GM19035 (cell line): ENCODE results near the gene CSMD2.

Experiments used
- ATAC-seq: cut with Tn5 transposase; IDR thresholded peaks from one replicate; pipeline ENCODE4 v1.9.1; 2021; ENCODE audit not compliant: unreplicated experiment

The CSMD2 gene

DNA sequence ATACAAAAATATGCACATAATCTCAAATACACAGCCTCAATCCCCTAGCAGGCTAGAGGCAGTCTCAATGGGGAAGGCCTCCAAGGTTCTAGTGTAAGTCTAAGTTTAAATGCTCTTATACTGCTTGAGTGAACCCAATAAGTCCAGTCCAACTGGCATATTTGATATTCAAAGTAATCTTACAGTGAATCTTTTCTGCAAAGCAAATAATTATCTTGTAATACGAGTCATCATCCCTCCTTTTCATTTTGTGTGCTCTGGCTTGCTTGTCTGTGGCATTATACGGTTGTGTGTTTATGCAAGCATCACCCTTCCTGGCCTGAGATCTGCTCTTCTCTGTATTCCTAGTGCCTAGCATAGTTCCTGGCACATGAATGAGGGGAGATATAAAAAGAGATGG lies 468.1 kb downstream of the CSMD2 start:
- ATAC-seq: no peak

DNA sequence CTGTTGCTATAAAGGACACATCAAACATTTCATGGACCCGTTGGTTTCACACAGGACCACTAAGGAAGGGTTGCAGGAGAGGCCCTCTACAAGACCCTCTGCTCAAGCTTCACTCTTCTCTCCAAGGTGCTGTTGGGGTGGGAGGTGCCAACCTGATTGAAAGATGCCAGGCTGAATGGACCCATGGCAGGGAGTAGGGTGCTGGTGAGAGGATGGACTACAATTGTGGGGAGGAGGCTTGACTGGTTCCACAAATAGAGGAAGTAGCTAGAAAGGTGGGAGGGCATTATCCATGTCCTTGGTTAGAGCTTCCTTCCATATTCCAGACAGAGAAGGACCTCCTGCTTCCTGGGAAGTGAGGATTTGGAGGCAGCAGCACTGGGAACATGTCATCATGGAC lies 468.7 kb downstream of the CSMD2 start:
- ATAC-seq: no peak

DNA sequence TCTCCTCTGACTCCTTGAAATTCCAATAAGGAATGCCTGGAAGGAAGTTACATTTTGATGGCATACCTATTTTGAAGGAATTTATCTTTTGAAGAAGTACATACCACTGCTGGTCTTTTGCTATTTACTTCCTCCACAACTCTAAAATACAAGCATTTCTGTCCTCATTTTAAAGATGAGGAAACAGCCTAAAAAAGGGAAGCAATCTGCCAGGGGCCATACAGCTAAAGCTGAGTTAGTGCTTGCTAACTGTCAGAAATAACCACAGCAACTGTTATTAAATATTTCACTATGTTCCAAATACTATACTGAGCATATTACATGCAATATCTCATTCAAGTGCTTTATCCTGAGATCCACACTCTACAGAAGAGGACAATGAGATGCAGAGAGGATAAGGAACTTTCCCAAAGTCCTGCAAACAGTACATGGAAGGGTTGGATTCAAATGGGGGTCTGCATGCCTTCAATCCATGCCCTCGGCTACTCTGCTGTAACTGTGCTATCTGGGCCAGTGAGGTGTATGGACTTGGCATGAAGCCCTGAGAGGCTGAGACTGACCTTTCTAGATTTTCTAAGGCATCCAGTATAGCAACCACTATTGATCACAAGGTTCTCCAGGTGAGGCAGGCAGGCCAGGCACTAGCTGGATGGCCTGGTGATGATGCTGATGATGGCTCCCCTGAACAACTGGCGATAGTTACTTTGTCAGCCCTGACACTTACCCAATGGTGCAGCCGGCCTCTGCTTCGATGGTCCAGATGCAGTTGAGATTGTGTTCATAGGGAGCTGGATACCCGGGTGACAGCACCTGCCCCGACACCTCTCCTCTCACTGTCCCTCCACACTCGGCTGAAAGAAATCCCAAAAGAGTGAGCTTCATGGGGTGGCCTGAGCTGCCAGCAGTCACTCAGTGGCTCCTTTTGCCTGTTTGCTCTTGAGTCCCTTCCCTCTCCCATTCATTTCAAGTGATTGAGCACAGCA lies 472.5 kb downstream of the CSMD2 start:
- ATAC-seq: no peak

DNA sequence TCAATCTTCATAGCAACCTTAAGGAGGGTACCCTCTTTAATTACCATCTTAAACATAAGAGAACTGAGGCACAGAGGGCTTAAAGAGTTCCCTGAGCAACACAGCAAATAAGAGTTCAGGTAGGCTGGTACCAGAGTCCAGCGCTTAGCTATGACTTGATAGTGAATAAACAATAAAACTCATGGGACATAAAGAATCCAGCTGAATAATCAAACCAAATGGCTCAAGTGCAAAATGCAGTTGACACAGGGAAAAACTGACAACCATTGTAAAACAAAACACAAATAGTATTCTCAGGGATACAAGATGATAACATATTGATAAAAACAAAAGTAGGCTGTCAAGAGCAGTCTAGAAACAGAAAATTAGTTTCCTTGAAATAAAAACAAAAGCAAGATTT lies 478.0 kb downstream of the CSMD2 start:
- no peak for ATAC-seq

DNA sequence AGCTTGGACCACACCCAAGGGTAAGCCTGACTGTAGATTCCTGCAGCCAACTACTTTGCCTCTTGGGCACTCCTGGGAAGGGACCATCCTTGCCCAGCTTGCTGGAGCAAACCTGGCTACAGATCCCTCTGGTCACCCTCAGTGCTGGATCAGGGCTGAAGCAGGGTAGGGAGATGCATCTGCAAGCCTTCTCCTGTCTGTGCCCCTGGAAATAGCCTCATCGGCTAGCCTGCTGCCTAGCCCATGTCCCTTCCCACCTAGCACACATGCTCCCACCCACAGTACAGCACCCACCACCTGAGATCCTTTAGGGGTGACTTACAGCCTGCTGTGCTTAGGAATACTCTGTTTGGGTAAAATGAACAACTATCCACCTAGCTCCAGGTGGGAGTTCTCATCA lies 478.5 kb downstream of the CSMD2 start:
- ATAC-seq: no peak

DNA sequence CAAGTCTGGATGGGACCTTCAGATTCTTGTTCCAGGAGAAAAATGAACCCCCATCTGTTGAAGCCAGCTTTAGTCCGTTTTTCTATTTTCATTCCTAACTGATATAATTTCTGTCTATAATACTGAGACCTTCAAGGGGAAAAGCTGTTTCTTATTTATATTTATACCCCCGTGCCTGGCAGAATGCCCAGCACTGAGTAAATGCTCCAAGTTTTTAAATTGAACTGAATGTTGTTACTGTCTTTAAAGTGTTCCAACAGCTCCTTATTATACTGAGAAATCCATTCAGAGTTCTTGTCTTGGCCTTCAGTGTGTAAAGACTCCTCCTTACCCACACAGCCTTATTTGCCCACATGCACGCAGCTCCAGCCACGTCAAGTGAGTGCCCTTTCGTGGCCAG lies 479.8 kb downstream of the CSMD2 start:
- no peak for ATAC-seq

DNA sequence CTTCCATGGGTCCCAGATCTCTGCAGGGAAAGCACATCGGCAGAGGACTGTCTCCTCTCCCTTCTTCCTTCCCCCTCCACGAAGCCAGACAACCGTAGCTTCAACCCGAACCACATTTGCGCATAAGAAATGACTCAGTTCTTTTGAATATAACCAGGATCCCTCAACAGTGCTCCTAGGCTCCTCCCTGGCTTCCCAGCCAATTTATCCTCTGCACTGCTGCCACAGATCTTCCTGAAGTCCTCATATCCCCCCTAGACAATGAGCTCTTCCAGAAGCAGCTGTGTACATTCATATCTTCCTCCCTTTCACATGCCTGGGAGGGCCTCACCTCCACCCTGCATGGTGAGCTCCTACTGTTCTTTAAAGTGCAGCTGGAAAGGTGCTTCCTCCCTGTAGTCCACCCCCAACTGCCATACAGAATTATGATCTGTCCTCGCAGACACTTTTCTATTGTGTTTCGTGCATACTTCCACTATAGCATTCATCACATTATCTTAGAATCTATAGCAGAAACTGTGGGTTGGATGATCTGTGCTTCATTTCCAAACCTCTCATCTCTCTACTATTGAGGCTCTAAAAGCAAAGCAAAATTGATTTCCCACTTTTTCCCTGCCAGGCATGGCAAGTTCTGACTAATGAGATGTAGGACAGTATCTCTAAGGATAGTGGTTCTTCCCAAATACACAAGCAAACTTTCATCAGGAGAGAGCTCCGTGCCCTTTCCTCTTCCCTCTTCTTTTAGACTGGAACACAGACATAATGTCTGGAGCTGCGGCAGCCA lies 480.4 kb downstream of the CSMD2 start:
- no peak for ATAC-seq

DNA sequence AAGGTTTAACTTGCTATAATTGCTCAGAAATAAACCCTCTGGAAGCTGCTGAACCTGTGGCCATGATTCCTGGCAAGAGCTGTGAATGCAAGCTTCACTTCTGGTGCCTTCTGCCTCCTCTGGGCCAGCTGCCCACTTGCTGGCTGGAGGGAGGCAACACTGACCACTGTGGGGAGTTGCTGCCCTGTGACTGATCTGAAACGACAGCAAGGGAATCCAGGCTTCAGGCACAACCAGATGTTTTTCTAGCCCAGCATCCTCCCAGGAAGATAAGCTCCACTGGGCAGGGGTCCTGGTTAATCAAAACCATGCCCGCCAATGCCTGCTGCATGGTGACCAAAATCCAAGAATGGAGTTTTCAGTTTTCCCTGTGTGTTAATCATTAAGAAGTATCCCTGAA lies 481.1 kb downstream of the CSMD2 start:
- no peak for ATAC-seq

DNA sequence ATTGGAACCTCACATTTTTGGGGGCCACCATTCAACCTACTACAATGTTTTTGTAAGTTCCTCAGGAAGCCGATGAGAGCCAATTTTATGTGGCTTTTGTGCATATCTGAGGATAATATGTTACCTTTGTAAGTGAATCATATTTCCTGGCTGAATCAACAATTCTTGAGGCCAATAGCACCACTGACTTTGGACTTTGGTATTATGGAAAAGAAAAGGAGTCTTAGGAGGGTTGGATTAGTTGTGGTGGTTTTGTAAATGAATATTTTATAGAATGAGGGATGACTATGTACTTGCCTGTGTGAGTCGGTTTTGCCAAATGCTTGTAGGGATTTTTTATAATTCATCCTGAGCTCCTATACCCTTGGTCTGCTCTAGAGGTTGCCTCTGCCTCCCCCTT lies 482.7 kb downstream of the CSMD2 start:
- no peak for ATAC-seq

DNA sequence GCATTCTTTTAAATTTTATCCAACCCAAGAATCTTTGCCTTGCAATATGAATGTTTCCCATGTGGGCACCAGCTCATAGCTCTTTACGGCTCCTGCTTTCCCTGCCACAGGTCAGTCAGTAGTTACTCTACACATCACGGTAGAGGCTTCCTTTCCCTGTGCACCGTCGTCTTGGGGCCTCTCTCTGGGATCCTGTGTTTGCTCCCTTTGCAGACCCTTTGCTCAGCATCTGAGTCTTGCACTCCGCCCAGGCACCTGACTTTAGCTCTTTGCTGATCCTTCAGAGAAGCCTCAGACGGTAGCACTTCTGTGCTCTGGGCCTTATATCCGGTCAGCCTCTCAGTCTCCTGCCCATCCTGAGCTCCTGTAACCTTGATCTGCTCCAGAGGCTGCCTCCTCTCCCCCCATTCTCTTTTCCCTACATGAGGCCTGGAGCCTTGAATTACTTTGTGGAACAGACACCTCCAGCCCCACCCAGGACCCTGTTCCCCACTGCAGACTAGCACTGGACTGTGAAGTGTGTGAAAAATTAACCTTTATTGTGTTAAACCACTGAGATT lies 484.7 kb downstream of the CSMD2 start:
- ATAC-seq: no peak

DNA sequence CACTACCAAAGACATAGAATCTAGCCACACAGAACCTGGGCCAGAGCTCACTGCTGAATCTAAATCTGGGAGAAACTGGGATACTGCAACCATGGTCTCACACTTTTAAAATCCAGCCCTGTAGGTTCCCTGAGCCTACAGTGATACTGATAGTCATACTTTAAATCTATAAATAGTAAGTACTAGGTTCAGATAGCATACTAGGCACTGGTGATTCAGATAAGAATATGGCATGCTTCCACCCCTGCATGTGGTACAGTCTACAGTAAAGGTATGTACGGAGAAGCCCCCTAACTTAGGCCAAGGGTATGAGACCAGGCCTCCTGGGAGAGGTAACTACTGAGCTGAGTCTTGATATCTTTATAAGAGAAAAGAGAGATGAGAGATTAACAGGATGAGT lies 494.5 kb downstream of the CSMD2 start:
- no peak for ATAC-seq

DNA sequence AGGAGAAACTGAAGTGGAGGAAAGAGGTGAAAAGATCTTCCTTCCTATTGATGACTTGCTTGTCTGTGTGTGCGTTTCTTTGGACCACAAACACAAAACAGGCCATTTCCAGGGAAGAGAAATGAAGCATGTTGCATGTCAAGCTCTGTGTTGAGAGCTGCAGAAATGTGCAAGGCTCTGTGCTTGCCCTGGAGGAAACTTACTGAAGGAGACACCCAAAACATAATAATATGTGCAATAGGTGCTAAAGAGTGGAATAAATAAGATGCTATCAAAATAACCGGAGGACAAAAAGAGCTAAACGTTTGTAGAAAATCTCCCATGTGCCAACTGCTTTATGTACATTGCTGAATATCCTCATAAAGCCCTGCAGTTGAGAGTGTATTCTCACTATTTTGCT lies 496.3 kb downstream of the CSMD2 start:
- no peak for ATAC-seq

DNA sequence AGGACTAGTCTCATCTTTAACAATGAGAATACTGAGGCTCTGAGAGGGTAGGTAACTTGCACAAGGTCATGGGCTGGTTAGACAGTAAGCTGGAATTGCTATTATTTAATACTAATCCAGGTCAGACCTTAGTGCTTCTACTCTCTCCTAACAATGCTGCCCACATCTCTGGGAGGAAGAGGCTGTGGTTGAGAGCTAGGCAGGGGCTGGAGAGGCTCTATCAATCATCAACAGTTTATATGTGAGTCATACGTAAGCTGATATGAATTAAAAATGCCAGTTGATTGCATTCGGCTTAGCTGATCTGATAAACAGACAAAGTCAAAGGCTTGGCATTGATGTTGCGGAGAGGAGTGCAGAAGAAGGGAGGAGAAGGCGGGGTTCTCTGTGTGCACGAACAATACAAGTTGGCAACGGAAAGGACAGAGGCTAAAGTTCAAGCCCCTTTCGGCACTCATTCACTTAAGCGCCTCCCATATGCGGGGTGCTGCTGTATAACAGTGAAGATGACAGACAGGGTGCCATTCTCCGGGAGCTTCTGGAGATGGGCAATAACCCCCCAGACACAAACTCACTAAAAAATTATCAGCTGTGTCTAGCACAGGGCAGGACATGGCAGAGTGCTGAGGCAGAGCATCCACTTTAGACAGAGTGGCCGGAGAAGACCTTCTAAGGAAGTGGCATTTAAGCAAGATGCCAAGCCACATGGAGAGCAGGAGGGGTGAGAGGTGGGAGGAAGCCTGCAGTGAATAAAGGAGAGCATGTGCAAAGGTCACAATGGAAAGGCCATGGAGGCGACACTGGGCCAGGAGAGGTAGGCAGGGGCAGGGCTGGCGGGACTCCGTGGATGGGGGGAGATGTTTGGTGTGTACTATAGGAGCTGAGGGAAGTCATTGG lies 497.4 kb downstream of the CSMD2 start:
- ATAC-seq: no peak

DNA sequence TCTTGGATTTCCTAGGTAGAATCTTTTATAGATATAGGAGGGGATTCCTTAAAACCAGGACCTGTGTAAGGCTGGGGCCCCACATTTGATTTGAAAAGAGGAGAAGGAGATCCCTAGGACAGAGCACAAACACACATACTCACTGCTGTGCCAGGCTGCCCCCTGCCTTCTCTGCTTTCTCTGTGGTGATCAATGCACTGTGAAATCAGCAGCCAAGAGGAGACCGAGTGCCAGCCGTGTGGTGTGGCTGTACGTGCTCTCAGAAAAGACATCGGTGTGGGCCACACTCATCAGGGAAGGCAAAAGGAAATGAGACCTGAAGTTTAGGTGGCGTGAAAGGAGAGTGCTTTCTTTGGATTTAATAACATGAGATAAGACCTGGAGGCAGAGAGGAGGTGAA lies 498.4 kb downstream of the CSMD2 start:
- no peak for ATAC-seq

DNA sequence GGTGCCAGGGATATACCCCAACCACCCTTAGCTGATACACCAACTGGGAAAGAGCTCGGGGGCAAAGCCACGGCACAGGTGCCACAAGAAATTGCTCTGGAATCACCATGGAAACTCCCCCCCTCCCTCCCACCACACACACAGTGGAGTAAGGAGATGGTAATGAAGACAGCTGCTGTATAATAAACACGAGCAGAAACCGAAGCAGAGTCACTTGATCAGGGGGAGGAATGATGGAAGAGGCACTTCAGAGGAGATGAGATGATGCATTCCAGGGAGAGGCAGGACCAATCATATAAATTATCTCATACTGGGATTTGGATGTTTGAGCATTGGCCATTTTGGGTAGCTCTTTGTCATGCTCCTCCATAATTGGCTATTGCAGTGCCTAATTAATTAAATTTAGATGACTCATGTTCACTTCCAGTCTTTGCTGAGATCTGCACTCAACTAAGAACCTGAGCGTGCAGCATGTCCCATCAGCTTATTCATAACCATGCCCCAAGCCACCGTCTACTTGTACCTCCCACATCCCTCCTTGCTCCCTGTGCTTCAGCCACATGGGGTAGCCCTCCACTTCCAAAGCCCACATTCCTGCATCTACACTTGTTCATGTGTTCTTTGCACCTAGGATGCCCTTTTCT lies 503.1 kb downstream of the CSMD2 start:
- ATAC-seq: no peak

DNA sequence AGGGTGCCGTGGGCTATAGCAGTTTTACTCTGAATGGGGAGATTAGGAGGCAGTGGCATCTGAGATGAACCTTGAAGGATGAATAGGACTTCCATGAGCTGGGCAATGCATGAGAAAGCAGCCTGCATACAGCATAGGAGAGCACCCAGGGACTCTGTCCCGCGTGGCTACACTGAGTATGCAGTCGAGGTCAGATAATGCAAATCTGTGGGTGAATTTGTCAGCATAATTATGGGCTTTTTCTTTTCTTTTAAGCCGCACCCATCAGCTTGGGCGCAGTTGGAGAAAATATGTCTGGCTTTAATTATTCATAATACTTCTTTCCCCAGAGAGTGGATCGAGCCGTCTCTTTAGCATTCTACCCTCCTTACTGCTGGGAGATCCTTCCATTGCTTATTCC lies 504.1 kb downstream of the CSMD2 start:
- ATAC-seq: no peak

DNA sequence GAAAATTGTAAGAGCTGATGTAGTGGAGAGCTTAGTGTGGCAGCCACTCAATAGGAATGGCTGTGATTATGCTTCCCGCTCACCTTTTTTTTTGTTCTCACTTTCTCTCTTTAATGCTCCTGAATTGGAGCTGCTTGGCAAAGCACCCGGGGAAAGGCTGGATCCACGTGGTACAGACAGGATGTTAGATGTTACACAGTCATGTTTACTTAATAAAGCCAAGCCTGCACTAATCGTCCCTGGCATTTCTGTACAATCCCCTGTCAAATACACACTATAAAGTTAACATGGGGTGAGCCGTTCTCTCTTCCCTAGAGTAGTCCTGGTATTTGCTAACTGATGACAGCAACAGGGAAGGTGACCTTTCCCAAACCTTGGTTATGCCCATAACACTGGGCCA lies 504.8 kb downstream of the CSMD2 start:
- ATAC-seq: no peak

DNA sequence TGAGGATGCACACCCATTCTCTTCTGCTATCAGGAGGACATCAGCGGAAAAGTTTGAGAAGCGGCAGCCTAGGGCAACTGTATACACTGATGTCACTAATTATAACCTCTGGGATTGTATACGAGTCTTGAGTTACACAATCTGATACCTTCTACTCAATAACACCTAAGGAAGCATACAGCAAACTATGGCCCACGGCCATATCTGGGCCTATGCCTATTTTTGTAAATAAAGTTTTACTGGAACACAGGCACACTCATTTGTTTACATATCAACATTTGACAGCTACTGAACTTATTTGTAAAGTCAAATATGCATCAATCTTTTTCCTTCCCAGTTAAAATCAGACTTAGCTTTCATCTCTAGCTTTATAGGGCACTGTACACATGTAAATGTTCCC lies 505.4 kb downstream of the CSMD2 start:
- ATAC-seq: no peak

DNA sequence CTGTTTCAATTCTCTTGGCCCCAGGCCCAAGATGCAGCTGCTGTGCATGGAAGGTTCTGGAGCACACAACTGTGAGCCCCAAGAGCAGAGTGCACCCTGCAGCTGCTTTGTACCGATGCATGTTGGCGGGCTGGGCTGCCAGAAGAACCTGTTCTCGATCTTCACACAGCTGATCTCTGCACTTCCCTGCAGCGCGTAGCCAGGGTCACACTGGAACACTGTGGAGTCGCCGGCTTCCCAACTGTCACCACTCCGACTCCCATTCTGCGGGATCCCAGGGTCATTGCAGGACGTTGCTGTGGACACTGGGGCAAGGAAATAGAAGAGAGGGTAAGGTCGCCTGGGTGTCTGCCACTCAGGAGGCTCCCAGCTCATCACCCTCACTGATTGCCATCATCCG lies 507.2 kb downstream of the CSMD2 start:
- no peak for ATAC-seq

DNA sequence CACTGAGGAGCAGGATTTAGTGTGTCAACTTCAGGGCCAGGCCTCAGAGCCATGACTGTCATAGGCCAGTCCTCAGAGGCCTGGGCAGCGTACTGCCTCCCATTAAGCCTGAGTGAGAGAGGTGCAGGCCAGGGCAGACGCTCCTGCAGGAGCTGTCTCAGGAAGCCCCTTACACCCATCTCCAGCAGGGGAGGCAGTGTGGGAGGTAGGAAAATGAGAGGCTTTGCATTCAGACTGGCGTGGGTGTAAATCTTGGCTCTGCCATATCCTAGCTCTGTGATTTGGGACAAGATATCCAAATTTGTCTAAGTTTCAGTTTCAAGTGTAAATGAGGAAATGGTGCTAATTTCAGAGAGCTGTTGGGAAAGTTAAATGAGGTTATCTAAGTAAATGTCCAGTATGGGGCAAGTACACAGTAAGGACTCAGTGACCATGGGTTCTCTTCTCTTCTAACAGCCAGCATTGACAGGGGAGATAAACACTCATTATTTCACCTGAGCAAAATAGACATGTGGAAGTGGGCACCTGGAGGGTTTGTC lies 508.5 kb downstream of the CSMD2 start:
- no peak for ATAC-seq
